HCT116 (cell line): ENCODE data around the gene SLC25A1.

Experiments used
- CEBPB ChIP-seq: IDR thresholded peaks from 2 replicates; pipeline ENCODE4 v1.6.1; 2012; ENCODE audit warnings: low read depth
- EZH2 ChIP-seq: fragments of 200-600 bp; sonication (generic); IDR thresholded peaks from 2 replicates; pipeline ENCODE4 v1.6.1; 2017; ENCODE audit warnings: antibody characterized with exemption, mixed run types
- JUND ChIP-seq: IDR thresholded peaks from 2 replicates; pipeline ENCODE4 v1.6.1; 2012
- SIN3A ChIP-seq: IDR thresholded peaks from 2 replicates; pipeline ENCODE4 v1.6.1; 2012; ENCODE audit warnings: low read depth
- SRF ChIP-seq: IDR thresholded peaks from 2 replicates; pipeline ENCODE4 v1.6.1; 2012; ENCODE audit warnings: low read depth
- TCF7L2 ChIP-seq: IDR thresholded peaks from 2 replicates; pipeline ENCODE4 v1.7.0; 2011; ENCODE audit warnings: borderline replicate concordance, inconsistent platforms; ENCODE audit not compliant: insufficient read depth, insufficient read length; ENCODE audit errors: extremely low read depth
- TF ChIP-seq, protein P1 (sequence below), 3 experiments: fragments of 200-600 bp in 1 of 3; sonication (generic) in 1 of 3; IDR thresholded peaks in 2 of 3; conservative IDR thresholded peaks in 1 of 3; 2 replicates each; pipeline ENCODE4 v1.5.1; 2012 to 2017; ENCODE audit warnings: low read depth in 2 of 3, low read length in 2 of 3, antibody characterized with exemption in 1 of 3, borderline replicate concordance in 1 of 3, control low read depth in 1 of 3, mild to moderate bottlenecking in 1 of 3, mixed read lengths in 1 of 3, mixed run types in 1 of 3, moderate library complexity in 1 of 3; ENCODE audit not compliant: insufficient read depth in 1 of 3

DNA sequence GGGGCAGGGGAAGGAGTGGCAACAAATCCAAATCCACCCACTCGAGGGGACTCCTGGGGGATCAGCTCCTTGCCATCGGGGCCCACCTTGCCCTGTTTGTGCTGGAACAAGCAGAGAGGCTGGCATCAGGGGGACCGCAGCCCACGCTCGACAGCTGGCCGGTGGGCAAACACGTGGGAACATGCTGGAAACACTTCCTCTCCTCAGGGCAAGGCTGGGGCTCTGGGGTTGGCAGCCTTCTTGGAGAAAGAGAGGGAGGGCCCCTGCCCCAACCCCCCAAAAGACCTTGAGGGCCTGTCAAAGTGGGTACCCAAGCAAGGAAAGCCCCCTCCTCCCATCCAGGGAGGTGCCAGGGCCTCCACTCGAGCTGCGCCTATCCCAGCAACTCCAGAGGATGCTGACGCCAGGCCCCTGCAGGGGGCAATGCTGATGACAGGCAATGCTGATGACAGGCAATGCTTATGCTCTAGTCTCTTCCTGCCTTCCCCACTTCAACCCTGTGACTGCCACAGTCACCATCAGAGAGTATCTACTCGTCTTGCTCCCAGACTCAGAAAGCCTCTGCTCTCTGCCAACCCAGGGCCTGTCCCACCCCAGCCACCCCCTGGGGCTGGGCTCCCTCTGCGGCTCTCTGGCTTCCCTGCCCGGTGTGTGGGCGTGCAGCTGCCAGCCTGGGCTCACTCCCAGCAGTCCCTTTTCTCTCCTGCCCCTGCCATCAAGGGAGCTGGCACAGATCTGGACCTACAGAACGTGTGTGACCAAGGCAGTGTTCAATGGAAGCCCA is 40.1 kb downstream of the SLC25A1 start:
- TF ChIP-seq, protein P1, sequence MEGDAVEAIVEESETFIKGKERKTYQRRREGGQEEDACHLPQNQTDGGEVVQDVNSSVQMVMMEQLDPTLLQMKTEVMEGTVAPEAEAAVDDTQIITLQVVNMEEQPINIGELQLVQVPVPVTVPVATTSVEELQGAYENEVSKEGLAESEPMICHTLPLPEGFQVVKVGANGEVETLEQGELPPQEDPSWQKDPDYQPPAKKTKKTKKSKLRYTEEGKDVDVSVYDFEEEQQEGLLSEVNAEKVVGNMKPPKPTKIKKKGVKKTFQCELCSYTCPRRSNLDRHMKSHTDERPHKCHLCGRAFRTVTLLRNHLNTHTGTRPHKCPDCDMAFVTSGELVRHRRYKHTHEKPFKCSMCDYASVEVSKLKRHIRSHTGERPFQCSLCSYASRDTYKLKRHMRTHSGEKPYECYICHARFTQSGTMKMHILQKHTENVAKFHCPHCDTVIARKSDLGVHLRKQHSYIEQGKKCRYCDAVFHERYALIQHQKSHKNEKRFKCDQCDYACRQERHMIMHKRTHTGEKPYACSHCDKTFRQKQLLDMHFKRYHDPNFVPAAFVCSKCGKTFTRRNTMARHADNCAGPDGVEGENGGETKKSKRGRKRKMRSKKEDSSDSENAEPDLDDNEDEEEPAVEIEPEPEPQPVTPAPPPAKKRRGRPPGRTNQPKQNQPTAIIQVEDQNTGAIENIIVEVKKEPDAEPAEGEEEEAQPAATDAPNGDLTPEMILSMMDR (IDR thresholded peaks at IDR 0.05 in 2 of 3, conservative IDR thresholded peaks at IDR 0.05 in 1 of 3; ENCODE audit: borderline replicate concordance in 1 of 3, insufficient read depth in 1 of 3, low read depth in 2 of 3, low read length in 2 of 3) = no peak
- TF ChIP-seq CEBPB (no peak), SRF (no peak), JUND (no peak), SIN3A (no peak), TCF7L2 (no peak), EZH2 (no peak)
